HG02973 (cell line): Measurements from ENCODE around the gene TXNL1.
"Not testable (repeated sequence)": the region's sequence is repeated elsewhere in the genome, so short reads cannot be mapped to it uniquely, and the experiment has no call there.

Experiments used
- ATAC-seq: cut with Tn5 transposase; IDR thresholded peaks from one replicate; pipeline ENCODE4 v1.9.1; 2021; ENCODE audit warnings: moderate library complexity; ENCODE audit not compliant: unreplicated experiment

TXNL1 gene

DNA sequence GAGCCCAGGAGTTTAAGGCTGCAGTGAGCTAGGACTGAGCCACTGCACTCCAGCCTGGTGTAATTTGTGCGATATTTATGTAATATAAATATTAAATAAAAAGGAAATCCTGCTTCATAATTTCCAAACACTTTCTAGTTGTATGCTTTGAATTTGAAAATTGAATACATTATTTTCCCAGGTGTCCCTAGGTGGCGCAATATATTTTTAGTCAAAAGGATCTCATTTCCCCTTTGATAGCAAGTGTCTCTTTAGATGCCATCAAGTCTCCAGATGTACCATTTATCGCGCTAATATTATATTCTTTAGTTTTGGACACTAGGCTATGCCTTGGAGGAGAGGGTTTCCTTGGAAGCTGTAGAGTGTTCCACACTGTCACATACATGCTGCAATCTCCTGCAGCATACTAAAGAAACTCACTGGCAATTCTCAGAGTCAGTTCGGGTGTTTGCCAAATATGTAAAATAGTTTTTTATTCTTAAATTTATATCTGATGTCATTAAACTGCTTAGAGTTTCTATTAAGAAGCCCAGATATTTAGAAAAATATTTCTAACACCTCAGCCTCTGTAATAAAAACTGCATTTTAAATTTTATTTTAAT, 7.1 kb upstream of the TXNL1 start:
- no peak for ATAC-seq

DNA sequence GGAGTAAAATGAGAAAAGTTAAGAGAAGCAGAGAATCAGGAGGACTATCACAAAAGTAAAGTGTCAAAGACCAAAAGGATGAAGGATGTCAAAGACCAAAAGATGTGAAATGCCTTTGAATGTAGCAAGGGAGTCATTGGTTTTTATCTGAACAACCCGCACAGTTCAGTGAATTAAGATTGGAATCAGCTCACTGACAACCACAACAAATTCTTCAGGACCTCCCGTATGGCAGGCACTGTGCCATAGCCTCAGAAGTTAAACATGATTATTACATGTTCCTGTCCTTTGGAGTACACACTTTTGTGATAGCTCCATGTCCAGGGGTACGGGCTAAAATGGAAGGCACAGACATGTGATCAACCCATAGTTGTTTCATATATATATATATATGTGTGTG, 5.0 kb upstream of the TXNL1 start:
- no peak for ATAC-seq

DNA sequence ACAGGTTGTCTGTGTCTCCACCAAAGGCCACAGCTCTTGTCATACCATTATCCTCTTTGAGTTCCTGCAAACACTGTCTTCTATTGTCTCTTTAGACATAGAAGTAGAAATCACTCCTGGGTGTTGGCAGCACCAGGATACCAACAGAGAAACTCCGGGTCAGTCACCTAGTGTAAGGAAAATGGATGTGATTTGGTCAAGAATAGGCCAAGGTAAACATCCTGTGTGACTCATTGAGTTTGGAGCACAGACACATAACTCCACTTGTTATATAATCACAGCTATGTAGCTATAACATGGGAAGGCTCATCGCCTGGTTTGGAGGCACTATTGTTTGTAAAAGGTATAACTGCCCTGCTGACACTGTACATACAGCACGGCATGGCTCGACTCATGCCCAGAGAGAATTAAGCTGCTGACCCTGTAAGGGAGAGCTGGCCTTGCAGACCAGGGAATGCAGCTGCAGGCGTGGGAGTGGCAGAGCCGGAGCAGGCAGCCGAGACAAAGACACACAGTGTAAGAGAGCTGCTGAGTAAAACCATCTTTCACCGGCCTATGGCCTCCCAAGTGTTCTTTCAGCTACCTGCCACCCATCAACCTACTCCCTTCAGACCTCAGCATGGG, 3.4 kb upstream of the TXNL1 start:
- ATAC-seq = no peak

DNA sequence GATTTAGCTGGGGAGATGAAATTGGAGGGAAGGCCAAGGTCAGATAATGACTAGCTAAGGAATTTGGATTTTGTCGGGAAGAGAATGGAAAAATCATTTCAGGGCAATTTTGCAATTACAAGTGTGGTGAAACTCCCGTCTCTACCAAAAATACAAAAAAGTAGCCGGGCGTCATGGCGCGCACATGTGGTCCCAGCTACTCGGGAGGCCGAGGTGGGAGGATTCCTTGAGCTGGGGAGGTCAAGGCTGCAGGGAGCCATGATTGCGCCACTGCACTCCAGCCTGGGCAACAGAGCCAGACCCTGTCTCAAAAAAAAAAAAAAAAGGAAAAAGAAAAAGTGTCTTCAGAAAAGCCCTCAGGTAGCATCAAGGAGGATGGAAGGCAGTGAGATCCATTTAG, 1.2 kb upstream of the TXNL1 start:
- ATAC-seq = no peak

DNA sequence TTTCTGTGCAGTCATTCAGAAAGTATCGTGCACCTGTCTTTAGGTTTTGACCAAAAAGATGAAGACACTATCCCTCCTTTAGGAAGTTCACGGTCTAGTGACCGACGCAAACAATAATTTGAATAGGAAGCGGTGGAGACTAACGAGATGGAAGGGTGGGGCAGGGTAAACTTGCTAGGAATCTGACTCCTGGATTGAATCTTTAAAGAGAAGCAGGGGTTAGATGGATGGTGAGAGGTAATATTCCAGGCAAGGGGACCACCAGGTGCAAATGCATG, 651 bp upstream of the TXNL1 start:
- ATAC-seq = no peak

DNA sequence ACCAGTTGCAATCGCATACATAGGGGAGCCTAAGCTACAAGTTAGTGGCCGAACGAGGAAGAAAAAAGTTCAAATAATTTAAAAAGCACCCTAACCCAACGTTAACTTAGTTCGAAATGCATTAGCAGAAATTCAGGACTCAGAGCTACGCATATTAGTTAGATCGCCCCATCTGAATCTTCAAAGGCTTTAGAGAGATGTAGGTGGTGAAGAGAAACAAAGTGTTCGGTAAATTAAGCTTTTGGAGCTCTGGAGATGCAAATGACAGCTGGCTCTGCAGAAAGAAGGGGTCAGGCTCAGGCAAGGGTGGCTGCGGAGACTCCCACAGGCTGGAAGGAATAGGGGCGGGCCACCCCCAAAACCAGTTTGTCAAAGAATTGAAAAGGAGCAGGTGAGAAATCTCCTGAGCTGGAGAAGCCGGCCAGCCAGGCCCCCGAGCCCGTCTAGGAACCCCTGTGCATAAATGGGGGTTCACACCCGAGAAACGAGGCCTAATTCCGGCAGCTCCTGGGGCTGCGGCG, 621 bp downstream of the TXNL1 start:
- peak; percentile 13 for ATAC-seq

DNA sequence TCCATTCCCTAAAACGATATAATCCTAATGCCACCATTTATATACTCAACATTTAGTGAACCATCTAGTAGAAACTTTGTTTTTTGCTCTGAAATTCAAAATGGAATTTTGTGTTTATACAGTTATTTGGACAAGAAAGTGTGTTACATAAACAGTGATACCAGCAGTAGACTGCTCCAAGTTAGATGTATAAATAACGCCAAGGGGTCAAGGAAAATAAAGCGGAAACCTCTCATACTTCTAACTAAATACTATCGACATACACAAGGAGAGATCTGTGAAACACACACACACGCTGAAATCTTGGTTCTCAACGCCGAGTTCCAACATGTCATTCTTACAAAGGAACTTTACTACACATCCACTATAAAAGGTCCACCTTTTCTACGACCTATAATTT, 1.2 kb downstream of the TXNL1 start:
- no peak for ATAC-seq

DNA sequence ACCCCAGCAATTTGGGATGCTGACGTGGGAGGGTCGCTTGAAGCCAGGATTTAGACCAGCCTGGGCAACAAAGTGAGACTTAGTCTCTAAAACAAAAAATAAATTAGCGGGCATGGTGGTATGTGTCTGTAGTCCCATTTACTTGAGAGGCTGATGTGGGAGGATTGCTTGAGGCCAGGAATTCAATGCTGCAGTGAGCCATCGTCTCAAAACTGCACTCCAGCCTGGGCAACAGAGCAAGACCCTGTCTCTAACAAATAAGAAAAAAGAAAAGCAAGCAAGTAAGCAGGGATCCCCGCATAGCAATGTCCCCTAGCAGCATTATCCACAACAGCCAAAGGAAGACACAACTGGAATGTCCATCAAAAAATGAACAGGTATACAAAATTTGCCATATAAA, 3.4 kb downstream of the TXNL1 start:
- no peak for ATAC-seq

DNA sequence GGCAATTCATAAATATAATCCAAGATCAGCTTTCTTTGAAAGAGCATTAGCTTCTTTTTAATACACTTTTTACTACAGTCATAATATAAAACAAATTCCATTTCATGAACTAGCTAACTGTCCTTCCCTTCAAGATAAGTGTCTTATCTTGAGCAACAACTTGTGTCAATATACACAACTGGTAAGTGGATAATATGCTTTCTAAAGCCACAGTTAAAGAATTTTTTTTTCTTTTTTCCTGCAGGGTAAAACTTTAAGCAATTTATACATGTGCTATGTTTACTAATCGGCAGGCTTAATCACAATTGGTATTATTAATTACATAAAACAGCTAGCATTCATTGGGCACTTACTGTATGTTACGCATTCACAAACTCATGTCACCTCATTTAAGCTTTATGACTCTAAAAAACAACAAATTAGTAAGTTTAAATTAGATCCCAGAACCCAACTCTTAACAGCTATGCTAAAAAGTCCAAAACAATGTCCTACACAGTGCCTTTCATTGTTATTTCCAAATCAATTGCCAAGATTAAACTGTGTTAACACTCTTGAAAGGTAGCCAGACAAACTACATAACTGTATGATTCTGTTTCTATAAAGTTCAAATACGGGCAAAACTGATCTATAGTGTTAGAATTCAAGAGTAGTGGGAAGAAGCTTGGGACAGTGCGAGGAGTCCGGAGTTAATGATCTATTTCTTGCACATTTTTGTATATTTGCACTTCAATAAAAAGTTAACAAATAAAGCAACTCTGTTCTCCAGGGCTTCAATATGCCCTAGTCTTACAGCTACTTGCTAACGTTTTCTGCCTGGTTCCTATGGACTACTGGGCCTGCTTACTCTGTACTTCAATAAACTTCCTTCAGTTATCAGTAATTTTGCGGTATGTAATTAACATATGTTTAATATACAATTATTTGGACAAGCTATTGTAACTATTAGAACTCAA, 6.0 kb downstream of the TXNL1 start:
- ATAC-seq = no peak

DNA sequence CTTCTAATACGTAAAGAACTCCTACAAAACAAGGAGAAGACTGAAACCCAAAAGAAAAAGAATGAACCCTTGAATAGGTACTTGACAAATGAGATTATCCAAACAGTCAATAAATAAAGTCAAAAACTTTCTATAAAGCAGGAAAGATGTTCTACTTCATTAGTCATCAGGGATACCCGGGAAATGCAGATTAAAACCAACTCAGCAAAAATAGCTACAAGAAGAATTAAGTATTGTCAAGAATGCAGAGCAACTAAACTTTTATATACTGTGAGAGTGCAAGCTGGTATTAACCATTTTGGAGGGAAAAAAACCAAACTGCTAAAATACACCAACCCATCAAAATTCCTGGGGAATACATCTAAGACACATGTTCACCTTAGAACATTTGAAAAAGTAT, 10.4 kb downstream of the TXNL1 start:
- no peak for ATAC-seq

DNA sequence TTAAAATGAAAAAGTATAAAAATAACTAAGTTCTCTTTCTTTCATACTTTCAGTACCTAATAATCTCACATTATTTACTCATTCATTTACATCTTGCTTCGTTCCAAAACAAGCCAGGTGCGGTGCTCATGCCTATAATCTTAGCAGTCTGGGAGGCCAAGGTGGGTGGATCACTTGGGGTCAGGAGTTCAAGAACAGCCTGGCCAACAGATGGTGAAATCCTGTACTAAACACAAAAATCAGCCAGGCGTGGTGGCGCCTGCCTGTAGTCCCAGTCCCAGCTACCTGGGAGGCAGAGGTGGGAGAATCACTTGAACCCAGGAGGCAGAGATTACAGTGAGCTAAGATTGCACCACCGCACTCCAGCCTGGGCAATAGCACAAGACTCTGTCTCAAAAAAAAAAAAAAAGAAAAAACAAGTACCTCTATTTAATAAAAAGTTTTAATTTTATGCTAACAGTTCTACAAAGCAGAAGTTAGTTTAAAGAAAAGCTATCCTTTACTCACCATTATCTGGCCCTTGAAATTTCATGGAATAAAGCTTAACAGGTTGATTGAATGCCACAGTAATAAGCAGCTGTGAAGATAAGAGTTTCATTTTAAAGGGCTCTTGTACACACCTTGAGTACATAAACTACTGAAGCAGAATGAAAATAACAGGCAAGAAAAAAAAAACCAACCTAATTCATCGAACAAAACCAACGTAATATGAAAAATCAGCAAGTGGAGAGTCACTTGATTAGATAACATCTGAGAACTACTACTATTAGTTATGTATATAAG, 22.5 kb downstream of the TXNL1 start:
- ATAC-seq = no peak

DNA sequence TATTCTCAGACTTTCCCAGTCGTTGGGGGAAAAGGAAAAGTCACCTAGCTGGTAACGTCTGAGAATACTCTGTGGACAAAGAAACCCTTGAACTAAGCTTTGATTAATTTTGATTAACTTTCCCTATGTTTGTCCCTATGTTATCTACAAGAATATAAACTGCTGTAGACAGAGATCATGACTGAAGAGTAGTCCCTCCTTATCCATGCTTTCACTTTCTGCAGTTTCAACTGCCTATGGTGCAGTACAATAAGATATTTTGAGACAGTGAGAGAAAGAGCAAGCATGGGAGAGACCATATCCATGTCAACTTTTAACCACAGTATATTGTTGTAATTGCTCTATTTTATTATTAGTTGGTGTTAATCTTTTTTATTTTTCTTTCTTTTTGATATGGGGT, 31.8 kb downstream of the TXNL1 start:
- no peak for ATAC-seq

DNA sequence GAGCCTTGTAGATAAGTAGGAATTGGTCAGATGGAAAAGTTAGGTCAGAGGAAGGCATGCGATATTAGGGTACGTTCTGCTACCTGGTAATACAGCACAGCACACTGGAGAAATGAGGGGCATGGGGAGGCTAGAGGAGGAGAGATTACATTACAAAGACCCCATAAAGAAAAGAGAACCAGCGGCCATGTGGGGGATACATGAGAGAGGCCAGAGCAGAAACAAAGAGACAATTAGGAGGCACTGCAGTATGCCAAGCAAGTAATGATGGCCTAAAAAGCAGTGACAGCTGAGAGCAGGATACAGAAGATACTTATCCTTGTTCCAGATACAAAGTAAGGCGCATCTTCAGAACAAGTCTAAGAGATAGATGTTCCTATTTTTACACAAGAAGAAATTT, 40.0 kb downstream of the TXNL1 start:
- no peak for ATAC-seq

DNA sequence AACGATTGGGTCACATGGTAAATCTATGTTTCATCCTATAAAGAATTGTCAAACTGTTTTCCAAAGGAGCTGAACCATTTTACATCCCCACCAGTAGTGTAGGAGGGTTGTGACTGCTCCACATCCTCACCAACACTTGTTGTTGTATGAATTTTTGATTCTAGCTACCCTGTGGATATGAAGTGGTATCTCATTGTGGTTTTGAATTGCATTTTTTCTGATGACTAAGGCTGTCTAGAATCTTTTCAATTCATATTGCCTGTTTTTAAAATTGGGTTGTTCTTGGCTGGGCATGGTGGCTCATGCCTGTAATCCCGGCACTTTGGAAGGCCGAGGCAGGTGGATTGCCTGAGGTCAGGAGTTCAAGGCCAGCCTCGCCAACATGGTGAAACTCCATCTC, 44.5 kb downstream of the TXNL1 start:
- ATAC-seq = no peak

DNA sequence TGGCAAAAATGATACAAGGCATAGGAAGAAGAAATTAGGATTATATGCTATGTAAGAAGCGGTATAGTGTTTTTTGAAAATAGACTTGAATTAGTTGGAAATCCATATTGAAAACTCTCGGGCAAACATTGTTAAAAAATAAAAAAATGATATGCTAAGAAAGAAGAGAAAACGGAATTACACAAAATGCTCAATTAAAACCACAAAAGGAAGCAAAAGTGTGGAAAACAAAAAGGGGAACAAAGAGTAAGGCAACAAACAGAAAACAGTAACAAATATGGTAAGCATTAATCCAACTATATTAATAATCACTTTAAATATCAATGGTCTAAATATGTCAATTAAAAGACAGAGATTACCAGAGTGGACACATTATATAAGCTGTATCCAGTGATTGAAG, 58.4 kb downstream of the TXNL1 start:
- no peak for ATAC-seq

DNA sequence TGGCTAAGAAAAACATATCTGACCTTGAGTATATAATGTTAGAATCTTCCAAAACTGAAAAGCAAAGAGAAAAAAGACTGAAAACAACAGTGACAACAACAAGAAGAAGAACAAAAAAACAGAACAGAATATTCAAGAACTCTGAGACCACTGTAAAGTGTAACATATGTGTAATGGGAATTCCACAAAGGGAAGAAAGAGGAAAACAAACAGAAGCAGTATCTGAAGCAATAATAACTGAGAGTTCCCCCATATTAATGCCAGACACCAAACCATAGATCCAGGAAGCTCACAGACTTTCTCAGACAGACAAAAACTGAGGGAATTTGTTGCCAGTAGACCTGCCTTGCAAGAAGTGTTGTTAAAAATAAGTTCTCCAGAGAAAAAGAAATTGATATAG, 58.9 kb downstream of the TXNL1 start:
- ATAC-seq = no peak

DNA sequence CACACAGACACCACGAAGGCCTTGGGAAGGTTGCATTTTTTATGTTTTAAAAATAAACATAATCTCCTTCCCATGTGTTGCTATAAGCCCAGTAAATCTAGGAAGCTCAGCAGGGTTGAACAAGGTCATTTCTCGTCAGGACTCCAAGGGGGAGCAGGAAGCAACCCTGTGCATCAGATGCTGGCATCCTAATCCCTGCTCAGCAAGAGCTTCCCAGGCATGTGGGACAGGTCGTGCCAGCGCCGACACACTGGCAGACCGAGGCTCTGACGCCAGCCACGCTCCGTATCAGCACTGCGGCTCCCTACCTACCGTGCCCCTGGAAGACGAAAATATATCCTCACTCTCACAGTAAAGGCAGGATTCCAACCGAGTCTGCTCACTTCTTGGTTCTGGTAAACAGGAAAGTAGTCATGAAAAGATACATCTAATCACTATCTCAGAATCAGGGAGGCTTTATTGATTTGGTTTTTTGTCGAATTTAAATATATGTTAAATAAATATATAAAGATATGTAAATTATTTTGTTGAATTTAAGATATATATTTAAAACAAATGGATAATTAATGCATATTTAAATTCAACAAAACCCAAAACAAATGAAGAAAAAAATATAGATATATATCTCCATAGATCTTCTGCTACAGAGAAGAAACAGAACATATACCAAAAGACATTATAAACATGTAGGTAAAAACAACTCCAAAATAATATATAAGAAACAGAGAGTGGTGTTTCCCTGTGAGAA, 61.4 kb downstream of the TXNL1 start:
- no peak for ATAC-seq

DNA sequence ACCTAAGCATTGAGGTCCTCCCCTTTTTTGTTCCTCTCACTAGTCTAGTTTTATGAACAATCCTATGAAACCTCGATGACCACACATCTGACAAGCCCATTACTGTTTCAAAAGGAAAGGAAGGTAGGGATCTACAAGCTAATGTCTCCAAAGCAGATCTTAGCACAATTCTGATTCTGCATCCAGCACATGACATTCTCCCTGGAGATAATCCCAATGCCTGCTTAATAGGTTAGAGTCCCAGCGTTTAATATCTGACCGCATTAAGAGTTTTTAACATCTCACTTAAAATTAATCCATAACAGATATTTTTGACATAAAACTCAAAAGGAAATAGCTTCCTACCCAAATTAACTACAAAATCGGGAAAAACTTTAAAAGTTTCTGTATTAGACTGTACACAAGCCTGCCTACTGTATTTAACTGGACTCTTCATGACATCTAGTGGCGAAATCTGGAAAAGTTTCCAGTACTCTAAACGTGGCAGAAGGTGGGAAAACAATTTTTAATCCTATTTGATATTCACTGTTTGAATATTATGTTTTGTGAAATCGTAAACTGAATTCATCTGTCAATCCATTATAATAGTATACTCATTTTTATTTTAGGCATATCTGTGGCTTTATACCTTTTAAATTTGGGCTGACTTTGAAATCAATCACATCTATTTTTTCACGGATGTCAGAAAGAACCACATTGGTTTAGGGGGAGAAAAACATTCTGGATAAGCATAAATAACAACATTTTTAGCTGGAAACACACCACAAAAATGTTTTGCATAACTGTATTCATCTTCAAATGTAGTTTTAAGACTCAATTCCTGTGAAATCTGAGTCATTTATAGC, 62.4 kb downstream of the TXNL1 start:
- ATAC-seq = peak; percentile 54

DNA sequence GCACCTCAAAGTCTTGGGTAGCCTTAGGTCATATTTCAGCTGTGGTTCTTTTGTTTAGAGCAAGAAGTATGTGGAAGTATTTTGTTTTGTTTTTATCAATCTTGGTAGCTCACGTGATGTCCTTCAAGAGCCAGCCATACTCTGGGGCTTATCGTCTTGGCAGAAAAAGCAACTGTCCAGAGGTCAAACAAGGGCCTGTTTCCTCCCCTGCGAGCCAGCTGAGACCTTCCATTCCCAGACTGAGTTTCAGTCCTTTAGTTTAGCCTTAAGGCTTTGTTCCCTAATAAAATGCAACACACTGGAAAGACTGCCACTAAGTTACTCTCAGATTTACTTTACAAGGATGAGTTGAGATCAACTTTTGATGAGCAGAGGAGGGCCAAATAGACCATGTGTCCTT, 63.5 kb downstream of the TXNL1 start:
- no peak for ATAC-seq

DNA sequence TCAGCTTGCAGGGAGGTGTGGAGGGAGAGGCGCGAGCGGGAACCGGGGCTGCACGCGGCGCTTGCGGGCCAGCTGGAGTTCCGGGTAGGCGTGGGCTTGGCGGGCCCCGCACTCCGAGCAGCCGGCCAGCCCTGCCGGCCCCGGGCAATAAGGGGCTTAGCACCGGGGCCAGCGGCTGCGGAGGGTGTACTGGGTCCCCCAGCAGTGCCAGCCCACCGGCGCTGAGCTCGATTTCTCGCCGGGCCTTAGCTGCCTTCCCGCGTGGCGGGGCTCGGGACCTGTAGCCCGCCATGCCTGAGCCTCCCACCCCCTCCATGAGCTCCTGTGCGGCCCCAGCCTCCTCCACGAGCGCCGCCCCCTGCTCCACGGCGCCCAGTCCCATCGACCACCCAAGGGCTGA, 66.1 kb downstream of the TXNL1 start:
- not testable (repeated sequence) for ATAC-seq
